Measurements from ENCODE around the gene FGD6. TPM values are rescaled to one million over a fixed set of nuclear protein-coding genes. Genes with fewer than 3 reads are reported as not detected.

FGD6 gene
- total and polyA plus RNA-seq, 2 of the 4 experiments (the other 2 are of a cell fraction), result 2.6 to 9.5 TPM

- no peaks in the 10 kb centered on the region for H3K9me3 ChIP-seq (ENCODE audit: control insufficient read depth, insufficient read depth, low read length)
- no TSS peak for BruUV-seq (replicated peaks)
- no peak overlapping the region for H3K23ac ChIP-seq (ENCODE audit: low read depth, low read length)
- CTCF ChIA-PET, result no interaction called here
- no peaks in the 10 kb centered on the region for H3K79me1 ChIP-seq (ENCODE audit: low read depth in 1 of 2, low read length in 2 of 2)
- POLR2A ChIA-PET (ENCODE audit: unreplicated experiment), result no interaction called here
- dilution Hi-C loops (cut with HindIII; ENCODE audit: low sequenced_read_pairs, unreplicated experiment) (no loop called here), in situ Hi-C loops (cut with MboI; ENCODE audit: low sequenced_read_pairs) (no loop called here), intact Hi-C loops (cut with micrococcal nuclease) (no loop called here)
- H3K14ac ChIP-seq (replicated peaks; ENCODE audit: low read depth, low read length), result no peak overlapping the region
- H3K4me1 ChIP-seq (ENCODE audit: control insufficient read depth, insufficient read depth, low read length), result no peaks in the 10 kb centered on the region
- no peak overlapping the region for H3K56ac ChIP-seq (ENCODE audit: extremely low read depth, insufficient read depth, low read length)
- no peaks in the 10 kb centered on the region for H4K20me1 ChIP-seq (ENCODE audit: insufficient read depth, low read length)
- no peak overlapping the region for H2AFZ ChIP-seq (replicated peaks; ENCODE audit: low read length, poor library complexity)
- no peaks in the 10 kb centered on the region for H3K27me3 ChIP-seq (ENCODE audit: control insufficient read depth, insufficient read depth, low read length)
- H3K36me3 ChIP-seq (ENCODE audit: control insufficient read depth, insufficient read depth, low read length), result peaks cover 8% of the 10 kb centered on the region; the same call in 1 of the 2 replicates
- no peak for ATAC-seq (ENCODE audit: low read depth)
- H4K8ac ChIP-seq (ENCODE audit: low read depth in 2 of 2, low read length in 2 of 2), result no peak overlapping the region
- H2BK20ac ChIP-seq (ENCODE audit: low read depth, low read length), result no peak overlapping the region
- no peak overlapping the region for H4K5ac ChIP-seq (ENCODE audit: low read depth, low read length)
- TF ChIP-seq RCOR1 (IDR thresholded peaks at IDR 0.05; ENCODE audit: insufficient replicate concordance, low read length) (no peak), RAD21 (IDR thresholded peaks at IDR 0.05; ENCODE audit: low read length) (no peak), MAZ (IDR thresholded peaks at IDR 0.05; ENCODE audit: borderline replicate concordance, low read depth, low read length) (no peak), BHLHE40 (IDR thresholded peaks at IDR 0.05; ENCODE audit: low read depth, low read length) (no peak), CEBPB (IDR thresholded peaks at IDR 0.05; ENCODE audit: low read depth, low read length) (no peak), MXI1 (IDR thresholded peaks at IDR 0.05; ENCODE audit: borderline replicate concordance, low read depth, low read length) (no peak), MAFK (IDR thresholded peaks at IDR 0.05; ENCODE audit: low read depth, low read length) (no peak), RFX5 (IDR thresholded peaks at IDR 0.05; ENCODE audit: low read depth, low read length) (no peak), FOS (IDR thresholded peaks at IDR 0.05; ENCODE audit: low read depth, low read length) (no peak), NFE2L2 (IDR thresholded peaks at IDR 0.05; ENCODE audit: low read depth, low read length) (no peak)
- TF ChIP-seq, protein P1, sequence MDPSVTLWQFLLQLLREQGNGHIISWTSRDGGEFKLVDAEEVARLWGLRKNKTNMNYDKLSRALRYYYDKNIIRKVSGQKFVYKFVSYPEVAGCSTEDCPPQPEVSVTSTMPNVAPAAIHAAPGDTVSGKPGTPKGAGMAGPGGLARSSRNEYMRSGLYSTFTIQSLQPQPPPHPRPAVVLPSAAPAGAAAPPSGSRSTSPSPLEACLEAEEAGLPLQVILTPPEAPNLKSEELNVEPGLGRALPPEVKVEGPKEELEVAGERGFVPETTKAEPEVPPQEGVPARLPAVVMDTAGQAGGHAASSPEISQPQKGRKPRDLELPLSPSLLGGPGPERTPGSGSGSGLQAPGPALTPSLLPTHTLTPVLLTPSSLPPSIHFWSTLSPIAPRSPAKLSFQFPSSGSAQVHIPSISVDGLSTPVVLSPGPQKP (IDR thresholded peaks at IDR 0.05; ENCODE audit: borderline replicate concordance, low read depth, low read length), result no peak
- no peak overlapping the region for H3K4me2 ChIP-seq (ENCODE audit: low read depth, low read length)
- no peak overlapping the region for H2AK9ac ChIP-seq (replicated peaks; ENCODE audit: low read depth, low read length, poor library complexity)
- H3K9me1 ChIP-seq (ENCODE audit: insufficient read depth, low read length), result no peaks in the 10 kb centered on the region
- 100% methylated on average over 3 of the region's 7 CpGs; no CpG with 5 or more reads in 1 of the 2 experiments for WGBS, 2 experiments (ENCODE audit: extremely low coverage in 2 of 2, insufficient read length in 1 of 2)
- H3K4ac ChIP-seq (ENCODE audit: low read depth, low read length), result no peak overlapping the region
- H2BK120ac ChIP-seq (ENCODE audit: low read depth, low read length), result no peak overlapping the region
- H4K91ac ChIP-seq (ENCODE audit: insufficient read depth, low read depth, low read length), result no peak overlapping the region
- DNase-seq, result no peak
- H2BK5ac ChIP-seq (ENCODE audit: low read depth, low read length, poor library complexity, severe bottlenecking), result no peak overlapping the region
- no peak overlapping the region for H2AK5ac ChIP-seq (ENCODE audit: low read depth, low read length)
- H3K27ac ChIP-seq (ENCODE audit: insufficient read depth, low read length), result no peak overlapping the region
- no peak overlapping the region for H3K9ac ChIP-seq (ENCODE audit: low read depth, low read length)
- H2BK15ac ChIP-seq (ENCODE audit: low read depth, low read length), result no peak overlapping the region
- H3K4me3 ChIP-seq (ENCODE audit: insufficient read depth, low read depth, low read length), result no peak overlapping the region
- no peak overlapping the region for H3K18ac ChIP-seq (ENCODE audit: low read depth, low read length)
Measured at GRCh38 chr12:95124106-95124505, 93.2 kb downstream of the FGD6 start.

All from IMR-90 (cell line).